PC-3 (cell line): ENCODE measurements around the gene ACYP2.

Experiments used
- CTCF ChIP-seq: fragments of 300-600 bp; sonication (generic); conservative IDR thresholded peaks from 2 replicates; pipeline ENCODE4 v1.5.1; 2017; ENCODE audit warnings: antibody characterized with exemption, low read depth, mild to moderate bottlenecking, low read length
- EZH2phosphoT487 ChIP-seq: fragments of 300-600 bp; sonication (generic); IDR thresholded peaks from 2 replicates; pipeline ENCODE4 v1.6.1; 2018; ENCODE audit warnings: mild to moderate bottlenecking, antibody characterized with exemption, low read length, borderline replicate concordance

DNA sequence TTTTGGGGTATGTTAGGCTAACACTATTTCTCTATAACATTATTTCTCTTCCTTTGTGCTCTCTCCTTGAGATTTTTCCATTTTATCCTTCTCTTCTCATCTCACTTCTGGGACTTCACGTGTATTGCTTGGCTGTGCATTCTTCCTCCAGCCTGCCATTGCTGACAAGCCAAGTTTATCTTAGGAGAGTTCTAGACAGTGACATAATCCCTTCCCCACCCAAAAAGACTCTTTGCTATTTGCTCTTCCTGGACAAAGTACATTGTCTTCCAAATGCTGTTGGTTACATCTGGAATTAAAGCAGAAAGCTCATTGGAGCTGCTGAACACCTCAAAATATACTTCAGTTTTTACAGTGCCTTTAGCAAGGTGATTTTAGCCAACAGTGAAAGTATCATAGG is 131.7 kb downstream of the ACYP2 start:
- TF ChIP-seq CTCF: no peak
- TF ChIP-seq EZH2phosphoT487: no peak
